GM18870 (cell line): ENCODE measurements around the gene APOL2.

Source experiments
- ATAC-seq: cut with Tn5 transposase; IDR thresholded peaks from one replicate; pipeline ENCODE4 v1.9.1; 2021; ENCODE audit warnings: moderate library complexity; ENCODE audit not compliant: unreplicated experiment

APOL2 gene

DNA sequence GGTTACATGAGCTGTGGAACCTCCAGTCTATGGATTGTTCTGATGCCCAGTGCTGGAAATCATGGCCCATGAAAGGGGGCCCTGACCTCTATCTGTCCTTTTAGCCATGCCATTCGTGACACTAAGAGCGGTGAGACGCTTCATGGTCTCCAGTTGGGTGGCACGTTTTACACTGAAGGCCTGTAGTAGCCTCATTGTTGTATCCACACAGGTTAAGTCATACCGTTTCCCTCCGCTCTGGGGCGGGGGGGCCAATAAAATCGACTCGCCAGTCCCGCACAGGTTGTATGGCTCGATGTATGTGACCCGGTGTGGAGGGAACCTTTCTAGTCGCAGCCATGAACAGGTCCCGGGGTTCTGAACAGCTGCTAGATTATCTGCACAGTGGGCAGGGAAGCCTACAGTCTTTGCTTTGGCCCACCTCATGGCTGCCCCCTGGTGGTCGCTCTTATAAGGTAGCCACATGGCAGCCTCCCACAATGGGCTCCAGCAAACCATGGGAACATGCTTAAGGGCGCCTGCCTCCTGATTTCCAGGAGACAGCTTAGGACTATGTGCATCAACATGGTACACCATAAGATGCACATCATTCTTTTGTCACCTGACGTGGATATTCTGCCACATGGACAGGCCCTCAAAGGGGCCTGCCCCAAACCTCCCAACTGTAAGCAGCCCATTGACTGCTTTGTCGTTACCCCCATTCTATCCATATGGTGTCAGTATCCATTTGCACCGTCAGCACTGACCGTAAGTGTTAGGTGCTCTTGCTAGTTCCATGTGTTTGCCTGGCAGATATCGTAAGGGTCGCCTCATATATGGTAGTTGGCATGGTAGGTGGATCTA is 59.1 kb downstream of the APOL2 start:
- no peak for ATAC-seq

DNA sequence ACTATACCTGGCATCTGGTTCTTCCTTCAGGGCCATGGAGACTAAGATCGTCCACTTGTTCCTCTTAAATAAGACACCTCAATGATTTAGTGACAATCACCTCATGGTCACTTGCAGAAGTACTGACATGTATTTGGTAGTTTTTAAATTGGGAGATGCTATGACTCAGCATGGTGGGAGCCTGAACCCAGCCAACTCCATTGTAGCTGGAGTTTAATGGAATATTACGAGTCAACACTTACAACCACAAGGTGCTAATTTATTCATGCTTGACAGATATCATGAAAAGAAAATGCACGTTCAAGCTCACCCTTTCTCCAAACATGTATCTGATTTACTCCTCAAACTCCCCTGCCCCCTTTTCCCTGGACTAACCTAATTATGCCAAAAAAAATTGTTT is 62.2 kb downstream of the APOL2 start:
- no peak for ATAC-seq
